GM18517 (cell line): ENCODE data around the gene TBX2.

Experiments used
- ATAC-seq: cut with Tn5 transposase; IDR thresholded peaks from one replicate; pipeline ENCODE4 v1.9.1; 2021; ENCODE audit warnings: mild to moderate bottlenecking, moderate library complexity; ENCODE audit not compliant: unreplicated experiment

The TBX2 gene

GRCh38 chr17:61411261-61412142 lies 11.9 kb downstream of the TBX2 start:
- no peak for ATAC-seq

GRCh38 chr17:61412143-61412859 lies 12.7 kb downstream of the TBX2 start:
- ATAC-seq = peak; percentile 68

GRCh38 chr17:61412860-61413660 lies 13.4 kb downstream of the TBX2 start:
- ATAC-seq = no peak

- no peak for ATAC-seq
Observed at GRCh38 chr17:61413661-61414126, 14.1 kb downstream of the TBX2 start.

GRCh38 chr17:61414141-61414935 lies 14.7 kb downstream of the TBX2 start:
- no peak for ATAC-seq

GRCh38 chr17:61414936-61415251 lies 15.3 kb downstream of the TBX2 start:
- ATAC-seq = no peak

- ATAC-seq = no peak
Observed at GRCh38 chr17:61415374-61416210, 15.9 kb downstream of the TBX2 start.

GRCh38 chr17:61416211-61416539 lies 16.5 kb downstream of the TBX2 start:
- ATAC-seq = no peak

- no peak for ATAC-seq
Observed at GRCh38 chr17:61416540-61417363, 17.1 kb downstream of the TBX2 start.

GRCh38 chr17:61418449-61418848 lies 18.8 kb downstream of the TBX2 start:
- ATAC-seq = no peak

- no peak for ATAC-seq
Observed at GRCh38 chr17:61419496-61420046, 19.9 kb downstream of the TBX2 start.

GRCh38 chr17:61420052-61420451 lies 20.4 kb downstream of the TBX2 start:
- ATAC-seq = no peak

- ATAC-seq = no peak
Observed at GRCh38 chr17:61420745-61421398, 21.2 kb downstream of the TBX2 start.

- ATAC-seq = no peak
Observed at GRCh38 chr17:61421460-61421859, 21.8 kb downstream of the TBX2 start.

- no peak for ATAC-seq
Observed at GRCh38 chr17:61422116-61422799, 22.6 kb downstream of the TBX2 start.

- no peak for ATAC-seq
Observed at GRCh38 chr17:61422869-61423268, 23.2 kb downstream of the TBX2 start.

- no peak for ATAC-seq
Observed at GRCh38 chr17:61423967-61424649, 24.5 kb downstream of the TBX2 start.
